Epithelial cell of proximal tubule (primary cell): ENCODE data around the gene PERCC1. TPM values are rescaled to one million over a fixed set of nuclear protein-coding genes. Genes with fewer than 3 reads are reported as not detected.

Experiments used
- DNase-seq: peaks from one replicate; pipeline ENCODE4 v3.0.0-alpha.2; 2011; ENCODE audit warnings: low read depth
- H3K4me3 ChIP-seq: 2 replicates; pipeline ENCODE4 v1.5.1; 2011; ENCODE audit warnings: low read depth, mild to moderate bottlenecking, low read length
- total RNA-seq: library from RNA; depleted of rRNA; stranded (reverse); fragments of >200 nt; gene quantifications from 2 replicates; pipeline ENCODE4 v1.2.3, GENCODE V29; 2015
- TF ChIP-seq, protein P1 (sequence below): conservative IDR thresholded peaks from 2 replicates; pipeline ENCODE4 v1.5.1; 2012; ENCODE audit warnings: low read depth, mild to moderate bottlenecking, low read length

The PERCC1 gene
- total RNA-seq, 1 donor from 2014 or later: not detected

GRCh38 chr16:1469693-1470201 lies 38.9 kb downstream of the PERCC1 start:
- TF ChIP-seq, protein P1, sequence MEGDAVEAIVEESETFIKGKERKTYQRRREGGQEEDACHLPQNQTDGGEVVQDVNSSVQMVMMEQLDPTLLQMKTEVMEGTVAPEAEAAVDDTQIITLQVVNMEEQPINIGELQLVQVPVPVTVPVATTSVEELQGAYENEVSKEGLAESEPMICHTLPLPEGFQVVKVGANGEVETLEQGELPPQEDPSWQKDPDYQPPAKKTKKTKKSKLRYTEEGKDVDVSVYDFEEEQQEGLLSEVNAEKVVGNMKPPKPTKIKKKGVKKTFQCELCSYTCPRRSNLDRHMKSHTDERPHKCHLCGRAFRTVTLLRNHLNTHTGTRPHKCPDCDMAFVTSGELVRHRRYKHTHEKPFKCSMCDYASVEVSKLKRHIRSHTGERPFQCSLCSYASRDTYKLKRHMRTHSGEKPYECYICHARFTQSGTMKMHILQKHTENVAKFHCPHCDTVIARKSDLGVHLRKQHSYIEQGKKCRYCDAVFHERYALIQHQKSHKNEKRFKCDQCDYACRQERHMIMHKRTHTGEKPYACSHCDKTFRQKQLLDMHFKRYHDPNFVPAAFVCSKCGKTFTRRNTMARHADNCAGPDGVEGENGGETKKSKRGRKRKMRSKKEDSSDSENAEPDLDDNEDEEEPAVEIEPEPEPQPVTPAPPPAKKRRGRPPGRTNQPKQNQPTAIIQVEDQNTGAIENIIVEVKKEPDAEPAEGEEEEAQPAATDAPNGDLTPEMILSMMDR: no peak
- peak overlapping the region; percentile 21 for H3K4me3 ChIP-seq
- DNase-seq: no peak

GRCh38 chr16:1470481-1471251 lies 39.8 kb downstream of the PERCC1 start:
- DNase-seq: no peak
- peak overlapping the region; percentile 6 for H3K4me3 ChIP-seq
- TF ChIP-seq, protein P1: no peak

GRCh38 chr16:1471569-1472194 lies 40.8 kb downstream of the PERCC1 start:
- TF ChIP-seq, protein P1: no peak
- H3K4me3 ChIP-seq: no peak overlapping the region

DNA sequence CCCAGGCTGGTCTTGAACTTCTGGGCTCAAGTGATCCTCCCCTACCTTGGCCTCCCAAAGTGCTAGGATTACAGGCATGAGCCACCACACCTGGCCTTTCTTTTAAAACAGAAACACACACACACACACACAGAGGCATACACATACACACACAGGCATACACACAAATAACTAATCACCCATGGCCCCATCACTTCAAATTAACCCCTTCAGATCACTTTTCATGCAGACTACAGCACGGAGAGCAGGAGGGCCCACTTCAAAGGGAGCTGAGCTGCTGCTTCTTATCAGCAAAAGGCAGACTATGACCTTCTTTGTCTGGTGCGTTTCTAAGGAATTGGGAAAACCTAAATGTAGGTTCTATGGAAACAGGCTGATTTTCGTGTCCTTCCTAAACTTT lies 42.1 kb downstream of the PERCC1 start:
- no peak for DNase-seq
- TF ChIP-seq, protein P1: no peak
- no peak overlapping the region for H3K4me3 ChIP-seq

More at GRCh38 chr16:1471569-1472194, 40.8 kb downstream of the PERCC1 start:
- DNase-seq: no peak

DNA sequence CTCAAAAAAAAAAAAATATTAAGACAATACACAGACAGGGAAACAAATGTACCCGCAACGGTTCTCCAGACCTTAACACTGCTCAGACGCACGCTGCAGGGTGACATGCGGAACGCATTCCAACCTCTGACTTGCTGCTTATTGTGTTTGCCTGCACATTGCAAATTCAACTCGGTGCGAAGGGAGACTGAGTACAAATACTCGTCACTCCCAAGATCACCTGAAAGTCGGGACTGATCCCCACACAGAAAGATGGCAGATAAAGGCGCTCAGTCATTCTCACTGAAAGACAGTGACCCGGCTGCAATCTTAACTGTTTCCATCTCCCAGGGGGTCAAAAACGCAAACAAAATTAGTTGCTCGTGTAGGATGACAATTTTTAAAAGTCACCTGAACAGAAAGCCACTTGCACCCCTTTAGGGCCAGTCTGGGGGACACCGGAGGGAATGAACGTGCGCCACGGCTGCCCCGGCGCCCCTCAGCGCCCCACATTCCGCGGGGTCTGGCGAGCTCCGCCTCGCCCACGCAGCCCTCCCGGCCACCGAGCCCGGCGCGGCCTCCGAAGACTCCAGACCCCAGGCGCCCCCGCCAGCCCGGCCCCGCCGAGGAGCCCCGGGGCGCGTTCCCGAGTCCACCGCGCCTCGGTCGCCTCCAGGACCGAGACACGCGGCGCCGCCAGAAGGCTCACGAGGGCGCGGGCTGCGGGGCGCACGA lies 43.4 kb downstream of the PERCC1 start:
- TF ChIP-seq, protein P1: no peak
- no peak for DNase-seq
- peak overlapping the region; percentile 67 for H3K4me3 ChIP-seq

DNA sequence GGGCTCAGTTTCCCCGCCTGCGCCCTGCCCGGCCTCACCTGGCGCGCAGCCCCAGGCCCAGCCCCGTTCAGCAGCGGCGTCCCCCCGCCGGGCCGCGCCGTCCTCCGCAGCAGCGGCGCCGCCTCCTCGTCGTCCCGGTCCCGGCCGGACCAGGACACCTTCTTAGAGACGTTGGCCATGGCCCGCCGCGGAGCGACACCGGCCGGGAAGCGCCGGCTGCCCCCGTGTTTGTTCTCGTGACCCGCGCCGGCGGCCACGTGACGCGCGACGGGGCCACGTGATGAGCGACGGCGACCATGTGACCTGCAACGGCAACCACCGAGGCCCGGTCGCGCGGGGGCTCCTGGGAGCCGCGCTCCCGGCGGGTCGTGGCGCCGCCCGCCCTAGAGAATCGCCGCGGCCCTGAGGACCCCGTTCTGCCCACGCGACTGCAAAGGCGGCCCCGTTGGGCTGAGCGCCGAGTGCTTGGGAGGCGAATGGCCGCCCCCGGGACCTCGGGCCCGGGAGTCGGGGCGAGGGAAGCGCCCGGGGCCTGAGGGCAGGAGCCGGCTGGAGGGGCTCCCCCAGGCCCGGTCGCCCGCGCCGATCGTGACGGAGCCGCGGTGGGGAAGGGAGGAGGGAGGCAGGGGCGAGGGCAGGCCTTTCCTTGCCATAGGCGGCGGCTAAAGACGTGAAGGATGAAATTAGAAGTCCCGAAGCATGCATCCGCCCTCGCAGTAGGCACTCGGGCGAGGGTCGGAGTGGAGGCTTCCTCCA lies 44.1 kb downstream of the PERCC1 start, which contains the start of gene CLCN7:
Gene CLCN7, minus strand, starts transcription at position 233 of the 756 bp plus-strand sequence. Its CDS starts 54 bp downstream, at position 179.
- peak within 1 kb of the TSS; percentile 67 for H3K4me3 ChIP-seq
- no peak for DNase-seq
- TF ChIP-seq, protein P1: no peak
